ENCODE results near the gene MEIS2.

Gene MEIS2

DNA sequence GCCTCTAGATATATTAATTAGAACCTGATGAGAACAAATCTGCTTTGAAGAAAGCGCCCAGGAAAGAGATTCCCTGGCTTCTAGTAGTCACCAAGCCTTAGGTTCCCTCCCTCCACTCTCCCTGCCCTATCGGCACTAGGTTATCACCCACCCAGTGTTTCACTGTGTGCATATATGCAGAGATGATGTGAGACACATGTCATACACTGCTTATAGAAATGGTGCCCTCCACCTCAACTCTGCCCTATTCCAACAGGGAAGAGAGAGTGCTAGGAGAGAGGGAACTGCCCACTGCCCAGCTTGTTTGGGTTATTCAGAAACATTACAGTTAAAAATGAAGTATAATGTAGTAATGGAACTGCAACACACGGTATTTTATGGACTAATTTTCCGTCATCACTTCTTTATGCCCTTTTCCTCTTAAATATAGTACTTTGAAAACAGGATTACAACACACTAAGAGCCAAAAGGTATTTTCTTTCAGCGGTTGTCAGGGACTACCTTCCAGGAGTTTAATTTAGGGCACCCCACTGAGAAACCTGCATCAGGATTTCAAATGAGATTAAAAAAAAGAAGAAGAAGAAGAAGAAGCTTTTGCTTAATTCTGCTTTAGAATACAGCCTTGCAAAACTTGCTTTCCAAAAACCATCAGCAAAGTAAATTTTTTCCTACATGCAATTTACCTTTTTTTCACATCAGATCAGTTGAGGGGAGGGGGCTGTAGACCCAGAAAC, 55.3 kb downstream of the MEIS2 start:
- no peak for FAIRE-seq
- TF ChIP-seq, protein P1, sequence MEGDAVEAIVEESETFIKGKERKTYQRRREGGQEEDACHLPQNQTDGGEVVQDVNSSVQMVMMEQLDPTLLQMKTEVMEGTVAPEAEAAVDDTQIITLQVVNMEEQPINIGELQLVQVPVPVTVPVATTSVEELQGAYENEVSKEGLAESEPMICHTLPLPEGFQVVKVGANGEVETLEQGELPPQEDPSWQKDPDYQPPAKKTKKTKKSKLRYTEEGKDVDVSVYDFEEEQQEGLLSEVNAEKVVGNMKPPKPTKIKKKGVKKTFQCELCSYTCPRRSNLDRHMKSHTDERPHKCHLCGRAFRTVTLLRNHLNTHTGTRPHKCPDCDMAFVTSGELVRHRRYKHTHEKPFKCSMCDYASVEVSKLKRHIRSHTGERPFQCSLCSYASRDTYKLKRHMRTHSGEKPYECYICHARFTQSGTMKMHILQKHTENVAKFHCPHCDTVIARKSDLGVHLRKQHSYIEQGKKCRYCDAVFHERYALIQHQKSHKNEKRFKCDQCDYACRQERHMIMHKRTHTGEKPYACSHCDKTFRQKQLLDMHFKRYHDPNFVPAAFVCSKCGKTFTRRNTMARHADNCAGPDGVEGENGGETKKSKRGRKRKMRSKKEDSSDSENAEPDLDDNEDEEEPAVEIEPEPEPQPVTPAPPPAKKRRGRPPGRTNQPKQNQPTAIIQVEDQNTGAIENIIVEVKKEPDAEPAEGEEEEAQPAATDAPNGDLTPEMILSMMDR (IDR thresholded peaks at IDR 0.05; ENCODE audit: insufficient read depth, missing control alignments) = no peak
- DNase-seq (ENCODE audit: insufficient read length, low spot score) = no peak

- FAIRE-seq (no peak), DNase-seq (ENCODE audit: insufficient read length, low spot score) (no peak)
- TF ChIP-seq, protein P1 (IDR thresholded peaks at IDR 0.05; ENCODE audit: insufficient read depth, missing control alignments) = no peak
Measured at GRCh38 chr15:37041836-37042235, 58.5 kb downstream of the MEIS2 start.

- no peak for FAIRE-seq
Measured at GRCh38 chr15:37041042-37041441, 59.3 kb downstream of the MEIS2 start.

GRCh38 chr15:37040072-37040742, 60.1 kb downstream of the MEIS2 start:
- DNase-seq (ENCODE audit: insufficient read length, low spot score) = no peak
- no peak for FAIRE-seq
- TF ChIP-seq, protein P1 (IDR thresholded peaks at IDR 0.05; ENCODE audit: insufficient read depth, missing control alignments) = no peak

More at GRCh38 chr15:37041042-37041441, 59.3 kb downstream of the MEIS2 start:
- TF ChIP-seq, protein P1 (IDR thresholded peaks at IDR 0.05; ENCODE audit: insufficient read depth, missing control alignments) = no peak
- no peak for DNase-seq (ENCODE audit: insufficient read length, low spot score)

DNA sequence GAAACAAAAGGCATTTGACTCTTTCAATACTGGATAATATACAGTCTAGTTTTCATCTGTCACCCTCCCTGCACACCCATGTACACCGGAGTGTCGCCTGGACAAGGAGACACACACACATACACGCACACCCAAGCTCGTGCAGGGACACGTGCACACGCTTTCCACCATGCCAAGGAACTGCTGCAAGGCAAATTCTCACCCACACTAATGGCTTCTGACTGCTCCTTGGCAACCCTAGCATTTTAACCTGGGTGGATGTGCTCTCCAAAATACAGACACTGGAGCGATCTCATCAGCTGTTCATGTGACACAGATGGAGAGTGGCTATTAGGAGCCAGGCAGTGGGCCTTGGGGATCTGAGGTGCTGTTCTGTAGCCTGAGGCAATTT, 61.6 kb downstream of the MEIS2 start:
- TF ChIP-seq, protein P1 (IDR thresholded peaks at IDR 0.05; ENCODE audit: insufficient read depth, missing control alignments) = no peak
- FAIRE-seq (no peak), DNase-seq (ENCODE audit: insufficient read length, low spot score) (no peak)

DNA sequence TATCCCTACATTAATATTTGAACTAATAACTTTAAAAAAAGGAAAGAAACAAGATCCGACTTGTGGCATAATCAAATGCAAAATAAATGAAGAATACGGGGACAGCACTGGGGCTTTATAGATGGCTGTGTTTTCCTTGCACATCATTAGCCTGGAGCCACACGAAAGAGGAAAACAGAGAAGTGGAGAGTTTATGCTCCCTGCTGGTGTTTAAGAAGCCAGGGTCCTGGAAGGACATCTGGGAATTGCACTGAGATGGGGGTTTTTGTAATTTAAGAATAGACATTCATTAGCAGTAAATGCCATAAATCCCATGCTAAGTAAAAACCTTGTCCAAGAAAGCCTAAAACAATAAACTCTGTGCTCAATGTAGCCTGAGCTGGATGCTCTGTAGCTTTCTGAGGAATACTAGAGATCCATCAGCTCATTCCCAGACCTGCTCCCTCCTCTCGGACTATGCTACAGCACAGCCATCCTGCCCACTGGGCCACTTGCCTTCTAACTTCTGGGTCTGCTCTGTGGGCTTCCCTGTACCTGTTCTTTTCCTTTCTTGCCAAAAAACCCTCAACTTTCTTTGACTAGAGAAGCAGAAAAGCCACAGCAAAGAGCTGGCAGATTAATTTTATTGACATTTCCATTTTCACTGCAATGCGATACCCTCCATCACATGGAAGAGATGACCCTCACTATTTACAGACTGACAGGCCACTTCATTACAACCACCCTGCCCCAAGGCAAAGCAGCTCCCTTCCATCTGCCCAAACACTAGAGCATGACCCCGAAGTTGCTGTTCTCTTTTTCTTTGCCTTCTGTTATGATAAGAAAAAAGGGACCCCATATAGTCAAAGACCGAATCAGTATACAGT, 62.3 kb downstream of the MEIS2 start:
- TF ChIP-seq, protein P1 (IDR thresholded peaks at IDR 0.05; ENCODE audit: insufficient read depth, missing control alignments) = no peak
- FAIRE-seq (no peak), DNase-seq (ENCODE audit: insufficient read length, low spot score) (no peak)

Measured in D721Med (cell line).